Colonic mucosa (tissue), 4 donors: ENCODE data around the gene TMED3. TPM values are rescaled to one million over a fixed set of nuclear protein-coding genes. Genes with fewer than 3 reads are reported as not detected.

Experiments
- DNase-seq: peaks from one replicate; pipeline ENCODE4 v3.0.0-alpha.2; 2020
- H3K27ac ChIP-seq: fragments of 200-600 bp; one replicate; pipeline ENCODE4 v1.8.0; 2021
- H3K27me3 ChIP-seq: fragments of 200-600 bp; one replicate; pipeline ENCODE4 v1.8.0; 2021
- H3K36me3 ChIP-seq: fragments of 200-600 bp; one replicate; pipeline ENCODE4 v1.8.0; 2021
- H3K4me1 ChIP-seq: fragments of 200-600 bp; one replicate; pipeline ENCODE4 v1.8.0; 2021; ENCODE audit warnings: mild to moderate bottlenecking
- H3K4me3 ChIP-seq: fragments of 200-600 bp; one replicate; pipeline ENCODE4 v1.8.0; 2021
- H3K9ac ChIP-seq, 2 donors: one replicate each; pipeline ENCODE4 v1.7.0; 2013; ENCODE audit warnings: control low read depth in 2 of 2, low read depth in 2 of 2, low read length in 2 of 2
- H3K9me3 ChIP-seq: fragments of 200-600 bp; one replicate; pipeline ENCODE4 v1.8.0; 2021
- intact Hi-C: fragments of 100-400 bp; cut with DNase I; formaldehyde crosslinking; loops from one replicate; pipeline ENCODE4 v1.14.1; 2022
- total RNA-seq, 2 donors: library from RNA; stranded (reverse); fragmentation: NEBNext Ultra II Directional in 1 of 2; extraction: Animal tissue kit (Norgen Biotek cat#: 25700) in 1 of 2; gene quantifications; one replicate each; pipeline ENCODE4 v1.2.1, GENCODE V29; 2021
- TF ChIP-seq, protein P1 (sequence below): fragments of 200-600 bp; IDR thresholded peaks from one replicate; pipeline ENCODE4 v1.8.0; 2022; ENCODE audit warnings: antibody characterized with exemption, mild to moderate bottlenecking
- donor health status: healthy.
- donor health status: DM: no; HTN: no; CAD: no.
- donor health status: DM: no; HTN: no; CAD: no.

Gene TMED3
- total RNA-seq, 2 donors from 2014 or later = 84.7 to 96.0 TPM

DNA sequence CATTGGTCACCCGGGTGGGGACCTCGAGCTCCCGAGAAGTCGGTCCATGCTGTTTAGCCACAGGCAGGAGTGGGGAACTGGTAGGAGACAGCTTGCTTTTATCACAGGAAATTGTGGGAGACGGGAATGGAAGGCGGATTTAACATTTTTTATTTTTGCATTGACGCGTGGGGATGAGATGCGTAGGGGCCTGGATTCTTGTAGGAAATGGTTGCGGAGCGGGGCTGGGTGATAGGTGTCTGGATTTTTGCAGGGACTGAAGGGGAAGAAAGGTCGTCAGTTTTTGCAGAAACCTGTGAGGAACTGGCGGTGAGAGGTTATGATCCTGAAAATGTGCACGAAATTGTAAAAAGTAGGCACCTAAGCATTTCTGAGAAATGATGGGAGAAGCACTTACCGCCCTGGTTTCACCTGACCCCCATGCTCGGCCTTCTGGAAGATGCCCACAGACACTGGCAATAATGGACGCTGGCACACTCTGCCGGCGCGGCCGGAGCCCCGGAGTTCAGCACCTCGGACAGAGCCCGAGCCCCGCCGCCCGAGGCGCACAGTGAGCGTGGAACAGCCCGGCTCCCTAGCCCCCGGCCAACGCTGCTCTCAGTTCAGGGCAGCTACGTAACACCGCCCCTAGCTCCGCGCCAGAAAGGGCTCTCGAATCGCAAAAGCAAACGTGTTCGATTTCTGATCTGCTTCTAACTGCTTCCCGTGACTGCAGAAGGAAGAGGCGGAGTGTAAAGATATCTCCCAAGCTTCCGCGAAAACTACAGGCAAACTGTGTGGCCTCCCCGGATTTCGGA, 27.5 kb upstream of the TMED3 start:
- no peak overlapping the region for H3K27ac ChIP-seq
- no peak overlapping the region for H3K9ac ChIP-seq
- no peaks in the 10 kb centered on the region for H3K4me1 ChIP-seq
- peaks cover 15% of the 10 kb centered on the region for H3K27me3 ChIP-seq
- no peak overlapping the region for H3K4me3 ChIP-seq
- DNase-seq = no peak
- intact Hi-C loops = no loop called here
- H3K9me3 ChIP-seq = no peaks in the 10 kb centered on the region
- no peaks in the 10 kb centered on the region for H3K36me3 ChIP-seq
- TF ChIP-seq, protein P1, sequence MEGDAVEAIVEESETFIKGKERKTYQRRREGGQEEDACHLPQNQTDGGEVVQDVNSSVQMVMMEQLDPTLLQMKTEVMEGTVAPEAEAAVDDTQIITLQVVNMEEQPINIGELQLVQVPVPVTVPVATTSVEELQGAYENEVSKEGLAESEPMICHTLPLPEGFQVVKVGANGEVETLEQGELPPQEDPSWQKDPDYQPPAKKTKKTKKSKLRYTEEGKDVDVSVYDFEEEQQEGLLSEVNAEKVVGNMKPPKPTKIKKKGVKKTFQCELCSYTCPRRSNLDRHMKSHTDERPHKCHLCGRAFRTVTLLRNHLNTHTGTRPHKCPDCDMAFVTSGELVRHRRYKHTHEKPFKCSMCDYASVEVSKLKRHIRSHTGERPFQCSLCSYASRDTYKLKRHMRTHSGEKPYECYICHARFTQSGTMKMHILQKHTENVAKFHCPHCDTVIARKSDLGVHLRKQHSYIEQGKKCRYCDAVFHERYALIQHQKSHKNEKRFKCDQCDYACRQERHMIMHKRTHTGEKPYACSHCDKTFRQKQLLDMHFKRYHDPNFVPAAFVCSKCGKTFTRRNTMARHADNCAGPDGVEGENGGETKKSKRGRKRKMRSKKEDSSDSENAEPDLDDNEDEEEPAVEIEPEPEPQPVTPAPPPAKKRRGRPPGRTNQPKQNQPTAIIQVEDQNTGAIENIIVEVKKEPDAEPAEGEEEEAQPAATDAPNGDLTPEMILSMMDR = no peak

DNA sequence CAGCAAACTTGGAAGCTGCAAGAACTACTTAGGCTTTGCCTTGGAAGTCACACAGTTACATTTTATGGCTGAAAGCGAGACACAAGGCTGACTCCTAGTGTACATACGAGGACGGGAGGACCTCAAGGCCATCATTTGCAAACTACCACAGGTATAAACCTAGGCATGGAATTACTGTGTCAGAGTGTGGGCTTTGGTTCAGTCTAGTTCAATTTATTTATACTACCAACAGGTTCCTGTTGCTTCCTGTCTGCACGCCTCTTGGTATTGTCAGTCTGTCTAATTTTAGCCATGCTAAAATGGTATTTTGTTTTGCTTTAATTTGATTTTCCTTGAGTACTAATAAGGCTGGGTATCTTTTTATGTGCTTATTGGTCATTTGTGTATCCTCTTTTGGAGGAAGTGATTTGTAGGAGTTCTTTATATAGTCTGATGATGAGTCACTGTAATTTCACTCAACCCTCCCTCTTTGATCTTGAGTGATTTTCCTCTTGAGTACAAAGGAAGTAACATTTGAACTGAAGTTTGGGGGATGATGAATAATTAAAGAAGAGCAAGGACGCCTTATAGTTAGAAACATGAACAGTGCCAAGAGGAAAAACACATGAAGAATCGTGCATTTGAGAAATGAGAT, 20.2 kb upstream of the TMED3 start:
- Histone ChIP-seq H3K9ac (no peak overlapping the region), H3K27ac (no peak overlapping the region), H3K4me1 (no peaks in the 10 kb centered on the region), H3K9me3 (no peaks in the 10 kb centered on the region), H3K4me3 (no peak overlapping the region), H3K27me3 (no peaks in the 10 kb centered on the region), H3K36me3 (no peaks in the 10 kb centered on the region)
- TF ChIP-seq, protein P1 = no peak
- intact Hi-C loops = no loop called here
- DNase-seq = no peak

DNA sequence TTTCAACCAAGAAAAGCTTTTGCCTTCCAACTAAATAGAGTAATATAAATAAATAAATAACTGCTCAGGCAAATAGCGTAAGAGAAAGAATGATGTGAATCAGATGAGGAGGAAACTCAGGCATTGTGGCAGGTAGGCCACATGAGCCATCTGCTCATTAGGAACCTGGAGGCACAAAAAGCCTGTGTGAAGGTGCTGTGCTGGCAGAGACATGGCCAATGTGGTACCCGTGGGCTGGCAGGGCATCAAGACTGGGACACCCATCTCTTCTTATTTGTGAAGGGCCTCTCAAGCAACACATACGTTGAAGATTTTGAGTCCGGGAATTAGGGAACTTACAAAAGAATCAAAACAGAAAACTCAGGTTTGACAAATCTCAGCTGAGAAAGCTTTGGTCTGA, 18.9 kb upstream of the TMED3 start:
- no peaks in the 10 kb centered on the region for H3K4me1 ChIP-seq
- no peaks in the 10 kb centered on the region for H3K9me3 ChIP-seq
- H3K9ac ChIP-seq = no peak overlapping the region
- DNase-seq = no peak
- TF ChIP-seq, protein P1 = no peak
- no peaks in the 10 kb centered on the region for H3K36me3 ChIP-seq
- H3K4me3 ChIP-seq = no peak overlapping the region
- no peak overlapping the region for H3K27ac ChIP-seq
- intact Hi-C loops = no loop called here
- H3K27me3 ChIP-seq = no peaks in the 10 kb centered on the region

DNA sequence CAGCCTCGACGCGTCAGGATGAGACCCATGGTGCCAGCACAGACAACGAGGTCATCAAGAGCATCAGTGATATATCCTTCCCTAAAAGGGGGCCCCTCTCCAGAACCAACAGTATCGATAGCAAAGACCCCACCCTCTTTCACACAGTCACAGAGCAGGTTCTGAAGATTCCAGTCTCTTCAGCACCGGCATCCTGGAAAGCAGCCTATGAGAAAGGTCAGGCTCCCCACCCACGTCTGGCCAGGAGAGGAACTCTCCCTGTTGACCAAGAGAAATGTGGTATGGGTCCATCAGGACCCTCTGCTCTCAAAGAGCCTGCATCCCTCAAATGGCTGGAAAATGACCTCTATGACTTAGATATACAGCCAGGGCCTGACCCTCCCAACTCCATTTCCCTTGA, 16.8 kb upstream of the TMED3 start:
- Histone ChIP-seq H3K9ac (no peak overlapping the region), H3K36me3 (no peaks in the 10 kb centered on the region), H3K9me3 (no peaks in the 10 kb centered on the region), H3K4me1 (no peaks in the 10 kb centered on the region), H3K27ac (no peak overlapping the region), H3K27me3 (no peaks in the 10 kb centered on the region), H3K4me3 (no peak overlapping the region)
- intact Hi-C loops = no loop called here
- no peak for DNase-seq
- TF ChIP-seq, protein P1 = no peak

DNA sequence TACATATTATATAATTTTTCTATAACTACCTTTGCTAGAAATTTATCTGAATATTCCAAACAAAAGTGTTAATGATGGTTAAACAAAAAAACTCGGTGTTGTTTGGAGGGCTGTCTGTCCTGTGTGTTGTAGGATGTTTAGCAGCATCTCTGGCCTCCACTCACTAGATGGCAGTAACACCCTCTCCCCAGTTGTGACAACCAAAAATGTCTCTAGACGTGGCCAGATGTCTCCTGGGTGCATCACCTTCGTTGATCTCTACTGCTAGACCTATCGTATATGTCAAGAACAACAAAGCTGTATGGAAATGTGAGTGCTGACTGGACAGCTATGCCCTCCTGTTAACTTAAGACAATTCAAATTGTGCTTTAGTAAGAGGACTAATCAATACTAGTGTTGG, 14.3 kb upstream of the TMED3 start:
- DNase-seq = no peak
- no peaks in the 10 kb centered on the region for H3K4me1 ChIP-seq
- TF ChIP-seq, protein P1 = no peak

More for the DNA sequence above, 14.3 kb upstream of the TMED3 start:
- H3K27me3 ChIP-seq = no peaks in the 10 kb centered on the region
- no peak overlapping the region for H3K9ac ChIP-seq
- no peak overlapping the region for H3K4me3 ChIP-seq
- H3K36me3 ChIP-seq = no peaks in the 10 kb centered on the region
- H3K27ac ChIP-seq = no peak overlapping the region
- intact Hi-C loops = no loop called here
- H3K9me3 ChIP-seq = no peaks in the 10 kb centered on the region
